GM12873 (cell line): ENCODE results near the gene SLIT3.

Experiments
- TF ChIP-seq, protein P1 (sequence below): IDR thresholded peaks from 2 replicates; pipeline ENCODE4 v1.5.1; 2012; ENCODE audit warnings: low read depth, mild to moderate bottlenecking, moderate library complexity, low read length, control low read depth; ENCODE audit not compliant: insufficient read depth; ENCODE audit errors: missing control alignments

Gene SLIT3

DNA sequence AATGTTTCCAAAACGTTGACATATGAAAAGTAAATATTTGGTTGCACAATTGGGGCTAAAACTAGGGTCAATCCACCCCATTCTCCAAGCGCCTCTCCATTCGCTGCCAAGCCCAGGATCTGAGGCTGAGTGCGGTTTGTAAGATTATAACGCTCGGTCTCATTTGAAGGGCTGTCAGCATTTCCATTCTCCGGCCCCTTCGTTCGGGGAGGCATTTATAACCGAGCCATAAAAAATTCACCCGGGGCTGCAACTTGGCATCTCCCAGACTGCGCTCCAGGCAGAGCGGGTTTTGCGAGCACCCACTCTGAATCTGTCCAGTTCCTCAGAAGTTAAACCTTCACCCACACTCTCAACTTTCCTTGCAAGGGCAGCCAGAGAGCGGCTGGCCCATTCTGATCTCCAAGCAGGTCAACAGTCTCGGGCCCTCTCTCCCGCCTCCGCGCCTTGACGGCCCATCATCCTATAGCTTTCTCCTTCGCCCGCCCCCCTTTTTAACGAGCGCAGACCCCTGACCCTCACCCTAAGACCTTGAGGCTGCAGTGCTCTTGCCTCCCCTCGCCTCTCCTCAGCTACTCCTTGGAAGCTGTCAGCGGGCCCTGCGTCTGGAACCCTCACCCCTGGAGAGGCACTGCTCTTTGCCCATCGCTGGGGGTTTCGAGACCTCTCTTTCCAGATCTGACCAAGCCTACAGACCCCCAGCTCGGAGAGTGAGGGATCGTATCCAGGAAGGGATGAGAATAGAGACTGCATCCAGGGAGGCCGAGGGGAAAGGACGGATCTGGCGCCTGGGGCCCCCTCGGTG lies 1.1 kb downstream of the SLIT3 start:
- TF ChIP-seq, protein P1, sequence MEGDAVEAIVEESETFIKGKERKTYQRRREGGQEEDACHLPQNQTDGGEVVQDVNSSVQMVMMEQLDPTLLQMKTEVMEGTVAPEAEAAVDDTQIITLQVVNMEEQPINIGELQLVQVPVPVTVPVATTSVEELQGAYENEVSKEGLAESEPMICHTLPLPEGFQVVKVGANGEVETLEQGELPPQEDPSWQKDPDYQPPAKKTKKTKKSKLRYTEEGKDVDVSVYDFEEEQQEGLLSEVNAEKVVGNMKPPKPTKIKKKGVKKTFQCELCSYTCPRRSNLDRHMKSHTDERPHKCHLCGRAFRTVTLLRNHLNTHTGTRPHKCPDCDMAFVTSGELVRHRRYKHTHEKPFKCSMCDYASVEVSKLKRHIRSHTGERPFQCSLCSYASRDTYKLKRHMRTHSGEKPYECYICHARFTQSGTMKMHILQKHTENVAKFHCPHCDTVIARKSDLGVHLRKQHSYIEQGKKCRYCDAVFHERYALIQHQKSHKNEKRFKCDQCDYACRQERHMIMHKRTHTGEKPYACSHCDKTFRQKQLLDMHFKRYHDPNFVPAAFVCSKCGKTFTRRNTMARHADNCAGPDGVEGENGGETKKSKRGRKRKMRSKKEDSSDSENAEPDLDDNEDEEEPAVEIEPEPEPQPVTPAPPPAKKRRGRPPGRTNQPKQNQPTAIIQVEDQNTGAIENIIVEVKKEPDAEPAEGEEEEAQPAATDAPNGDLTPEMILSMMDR = no peak

DNA sequence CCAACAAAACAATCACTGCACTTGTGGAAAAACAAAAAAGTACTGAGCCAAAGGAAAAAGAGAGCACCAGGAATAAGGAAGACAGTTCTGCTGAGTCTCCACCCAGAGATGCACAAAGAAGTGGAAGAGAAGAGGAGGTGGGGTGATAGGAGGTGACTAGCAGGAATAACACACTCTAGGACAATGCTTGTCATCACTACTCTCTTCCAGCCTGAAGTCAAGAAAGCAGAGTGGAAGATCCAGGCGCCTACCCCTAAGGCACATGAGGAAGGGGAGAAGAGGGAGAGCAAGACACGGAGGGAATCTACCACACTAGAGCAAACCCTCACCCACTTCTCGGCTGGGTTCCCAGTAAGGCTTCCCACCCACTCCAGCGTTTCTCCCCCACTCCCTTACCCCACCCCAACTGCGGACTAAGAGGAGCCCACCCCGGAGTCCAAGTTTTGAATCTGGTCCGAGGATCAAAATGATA lies 1.7 kb downstream of the SLIT3 start:
- TF ChIP-seq, protein P1 = no peak

DNA sequence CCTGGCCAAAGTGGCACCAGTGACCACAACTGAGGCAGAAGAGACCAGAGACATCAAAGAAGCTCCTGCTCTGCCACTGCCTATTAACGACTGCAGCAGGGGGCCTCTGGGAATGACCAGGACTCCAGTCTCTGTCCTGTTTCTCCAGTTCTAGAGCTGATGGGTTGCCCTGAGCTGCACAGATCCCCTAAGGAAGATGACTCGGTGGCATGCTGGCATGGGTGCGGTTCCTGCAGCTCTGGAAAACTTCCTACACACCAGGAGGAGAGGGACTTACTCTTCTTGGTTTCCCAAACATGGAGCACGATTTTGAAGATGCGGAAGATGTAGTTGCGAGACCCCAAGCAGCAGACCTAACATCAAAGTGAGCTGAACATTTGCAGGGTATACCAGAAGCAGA lies 2.7 kb downstream of the SLIT3 start:
- TF ChIP-seq, protein P1 = no peak

DNA sequence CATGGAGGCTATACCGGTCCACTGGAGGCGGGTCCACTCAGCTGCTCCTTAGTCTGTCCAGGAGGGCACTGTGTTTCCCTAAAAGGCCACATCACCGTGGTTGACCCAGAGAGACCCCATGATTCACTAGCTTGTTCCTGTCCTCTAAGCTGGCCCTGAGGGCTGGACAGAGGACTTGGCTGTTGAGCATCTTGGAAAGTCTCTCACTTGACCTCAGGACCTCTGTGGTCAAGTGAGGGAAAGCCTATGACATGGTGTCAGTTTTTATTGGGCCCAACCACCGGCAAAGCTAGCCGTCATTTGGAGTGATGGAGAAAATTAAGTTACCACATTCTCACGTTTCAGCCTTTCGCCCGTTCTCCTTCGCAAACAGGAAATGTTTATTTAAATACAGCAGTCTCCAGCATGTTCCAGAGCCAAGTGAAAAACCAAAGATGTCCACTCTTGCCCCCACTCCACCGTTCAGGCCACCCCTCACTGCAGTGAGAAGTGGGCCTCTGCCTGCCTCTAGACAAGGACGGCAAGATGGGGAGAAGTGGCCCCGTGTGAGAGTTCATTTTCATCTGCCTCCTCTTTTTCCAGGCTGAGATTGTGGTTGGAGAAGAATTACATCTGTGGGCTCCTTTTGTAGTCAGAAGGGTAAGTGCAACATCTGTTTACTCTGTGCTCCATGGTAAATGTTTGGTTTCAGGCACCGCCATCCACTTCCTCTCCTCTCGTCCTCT lies 4.4 kb downstream of the SLIT3 start:
- TF ChIP-seq, protein P1 = no peak

DNA sequence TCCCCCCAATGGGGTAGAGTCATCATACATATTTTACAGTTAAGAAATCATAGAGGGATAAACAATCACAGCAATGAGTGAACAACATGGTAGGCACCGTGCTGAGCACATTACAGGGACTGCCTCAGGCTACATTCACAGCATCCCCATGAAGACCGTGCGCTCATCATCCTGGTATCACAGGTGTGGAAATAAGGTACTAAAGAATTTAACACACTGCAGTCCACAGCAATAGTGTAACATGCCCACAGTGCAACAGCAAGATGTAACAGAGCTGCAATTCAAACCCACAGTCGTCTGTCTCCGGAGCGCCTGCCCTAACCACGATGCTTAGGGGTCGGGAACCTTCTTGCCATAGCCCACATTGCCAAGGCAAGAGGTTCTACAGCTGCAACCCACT lies 5.6 kb downstream of the SLIT3 start:
- TF ChIP-seq, protein P1 = no peak

DNA sequence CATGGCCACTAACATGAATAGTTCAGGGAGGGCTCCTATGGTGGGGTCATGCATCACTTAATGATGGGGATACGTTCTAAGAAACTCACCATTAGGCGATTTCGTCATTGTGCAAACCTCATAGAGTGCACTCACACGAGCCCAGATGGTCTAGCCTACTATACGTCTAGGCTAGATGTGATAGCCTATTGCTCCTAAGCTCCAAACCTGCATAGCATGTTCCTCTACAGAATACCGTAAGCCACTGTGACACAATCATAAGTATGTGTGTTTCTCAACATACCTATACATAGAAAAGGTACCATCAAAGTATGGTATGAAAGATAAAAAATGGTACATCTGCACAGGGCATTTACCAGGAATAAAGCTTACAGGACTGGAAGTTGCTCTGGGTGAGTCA lies 6.3 kb downstream of the SLIT3 start:
- TF ChIP-seq, protein P1 = no peak

DNA sequence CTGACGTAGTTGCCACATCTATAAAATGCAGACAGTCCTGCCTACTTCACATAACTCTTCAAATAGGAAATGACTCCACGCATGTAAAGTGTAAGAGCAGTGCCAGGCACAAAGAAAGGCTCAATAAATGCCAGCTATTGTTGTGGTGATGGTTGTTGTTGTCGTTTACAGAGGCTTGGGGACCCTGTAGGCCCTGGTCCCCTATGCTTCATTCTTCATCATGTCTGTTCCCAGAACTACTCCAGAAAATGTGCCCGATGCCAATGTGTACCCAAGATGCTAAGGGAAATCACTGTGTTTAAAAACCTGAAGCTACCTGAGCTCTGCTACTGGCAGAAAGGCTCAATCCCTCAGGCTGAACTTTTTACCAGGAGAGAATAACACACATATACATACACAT lies 9.1 kb downstream of the SLIT3 start:
- TF ChIP-seq, protein P1 = no peak
